ENCODE results near the gene SRSF7.
"Not testable (repeated sequence)": the region's sequence is repeated elsewhere in the genome, so short reads cannot be mapped to it uniquely, and the experiment has no call there.

Gene SRSF7

DNA sequence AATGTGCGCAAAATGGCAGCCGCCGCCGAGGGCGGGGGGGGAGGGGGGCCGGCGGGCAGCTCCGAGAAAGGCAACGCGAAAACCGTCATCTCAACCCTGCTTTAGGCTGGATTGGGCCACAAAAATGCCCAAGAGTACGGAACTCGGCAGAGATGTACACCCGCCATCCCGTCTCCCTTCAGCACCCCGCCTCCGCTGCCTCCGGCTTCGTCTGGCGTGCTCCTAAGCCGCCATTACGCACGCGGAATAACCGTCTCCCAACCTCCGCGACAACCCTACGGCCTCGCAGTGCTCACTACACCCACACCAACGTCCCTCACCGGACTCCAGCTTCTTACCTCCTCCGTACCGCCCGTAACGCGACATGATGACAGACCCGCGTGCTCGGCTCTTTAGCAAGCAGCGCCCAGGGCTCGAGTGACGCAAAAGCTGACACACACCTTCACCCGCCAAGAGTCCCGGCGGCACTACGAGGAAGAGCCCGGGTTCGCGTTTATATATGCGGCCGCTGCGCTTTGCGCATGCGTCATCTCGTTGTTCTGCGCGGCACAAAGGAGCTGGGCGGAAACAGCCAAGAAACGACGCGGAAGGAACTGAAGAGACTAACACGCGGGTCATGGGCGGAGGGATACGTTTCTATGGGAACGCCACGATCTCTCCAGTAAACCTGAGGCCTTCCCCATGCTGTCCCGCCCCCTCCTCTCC lies at the start of gene SRSF7:
Gene SRSF7, minus strand, starts transcription at position 471 of the 705 bp plus-strand sequence. Its CDS starts 105 bp downstream, at position 366.
- H3K27me3 ChIP-seq (ENCODE audit: insufficient read depth, poor library complexity, severe bottlenecking): no peaks in the 10 kb centered on the region
- H3K36me3 ChIP-seq (ENCODE audit: low read depth): peaks cover 42% of the 10 kb centered on the region
- peak within 1 kb of the TSS; percentile 86 for H3K4me3 ChIP-seq (ENCODE audit: severe bottlenecking)
- peaks cover 24% of the 10 kb centered on the region for H3K4me1 ChIP-seq (ENCODE audit: insufficient read depth, poor library complexity, severe bottlenecking)
- H3K9me3 ChIP-seq (ENCODE audit: severe bottlenecking): no peaks in the 10 kb centered on the region
- TF ChIP-seq CTCF (IDR thresholded peaks at IDR 0.05; ENCODE audit: poor library complexity, severe bottlenecking): no peak
- peak; percentile 96 for DNase-seq (ENCODE audit: low spot score)
- ATAC-seq (ENCODE audit: low read depth): peak; percentile 79
- H3K27ac ChIP-seq (ENCODE audit: poor library complexity, severe bottlenecking): peak within 1 kb of the TSS; percentile 77

GRCh38 chr2:38797953-38798352 lies 46.8 kb upstream of the SRSF7 start:
- Histone ChIP-seq H3K4me3 (ENCODE audit: severe bottlenecking) (no peak overlapping the region), H3K4me1 (ENCODE audit: insufficient read depth, poor library complexity, severe bottlenecking) (no peaks in the 10 kb centered on the region), H3K36me3 (ENCODE audit: low read depth) (peaks cover 3% of the 10 kb centered on the region; the same call in 1 of the 2 replicates), H3K27me3 (ENCODE audit: insufficient read depth, poor library complexity, severe bottlenecking) (no peaks in the 10 kb centered on the region), H3K27ac (ENCODE audit: poor library complexity, severe bottlenecking) (no peak overlapping the region), H3K9me3 (ENCODE audit: severe bottlenecking) (no peaks in the 10 kb centered on the region)
- no peak for TF ChIP-seq CTCF (IDR thresholded peaks at IDR 0.05; ENCODE audit: poor library complexity, severe bottlenecking)
- DNase-seq (ENCODE audit: low spot score) (no peak), ATAC-seq (ENCODE audit: low read depth) (no peak)

DNA sequence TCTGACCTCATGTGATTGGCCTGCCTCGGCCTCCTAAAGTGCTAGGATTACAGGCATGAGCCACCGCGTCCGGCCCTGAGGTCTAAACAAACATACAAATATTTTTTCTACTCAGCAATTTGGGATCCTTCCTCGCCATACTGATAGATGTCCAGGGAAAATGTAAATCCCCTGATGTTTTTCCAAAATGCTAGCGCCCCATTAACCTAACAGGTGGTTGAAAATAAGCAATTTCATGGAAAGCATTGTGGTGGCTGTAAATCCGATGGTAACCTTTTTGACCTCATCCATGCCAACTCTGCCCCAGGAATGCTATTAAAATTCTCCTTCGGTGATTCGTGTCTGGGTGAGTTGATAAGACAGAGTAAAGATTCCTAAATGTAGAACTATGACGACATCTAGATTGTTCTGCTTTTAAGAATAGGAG lies 46.1 kb upstream of the SRSF7 start:
- TF ChIP-seq CTCF (IDR thresholded peaks at IDR 0.05; ENCODE audit: poor library complexity, severe bottlenecking): no peak
- no peaks in the 10 kb centered on the region for H3K9me3 ChIP-seq (ENCODE audit: severe bottlenecking)
- H3K4me3 ChIP-seq (ENCODE audit: severe bottlenecking): no peak overlapping the region
- no peaks in the 10 kb centered on the region for H3K27me3 ChIP-seq (ENCODE audit: insufficient read depth, poor library complexity, severe bottlenecking)
- no peak for ATAC-seq (ENCODE audit: low read depth)
- H3K36me3 ChIP-seq (ENCODE audit: low read depth): no peaks in the 10 kb centered on the region
- no peak overlapping the region for H3K27ac ChIP-seq (ENCODE audit: poor library complexity, severe bottlenecking)
- DNase-seq (ENCODE audit: low spot score): no peak
- no peaks in the 10 kb centered on the region for H3K4me1 ChIP-seq (ENCODE audit: insufficient read depth, poor library complexity, severe bottlenecking)

DNA sequence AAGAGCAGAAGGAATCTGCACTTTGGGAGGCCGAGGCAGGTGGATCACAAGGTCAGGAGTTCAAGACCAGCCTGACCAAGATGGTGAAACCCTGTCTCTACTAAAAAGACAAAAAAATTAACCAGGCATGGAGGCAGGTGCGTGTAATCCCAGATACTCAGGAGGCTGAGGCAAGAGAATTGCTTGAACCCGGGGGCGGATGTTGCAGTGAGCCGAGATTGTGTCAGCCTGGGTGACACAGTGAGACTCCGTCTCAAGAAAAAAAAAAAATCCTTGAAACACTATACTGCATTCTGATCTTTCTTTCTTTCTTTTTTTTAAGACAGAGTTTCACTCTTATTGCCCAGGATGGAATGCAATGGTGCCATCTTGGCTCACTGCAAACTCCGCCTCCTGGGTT lies 43.9 kb upstream of the SRSF7 start:
- not testable (repeated sequence) for H3K27ac ChIP-seq (ENCODE audit: poor library complexity, severe bottlenecking); H3K27me3 ChIP-seq (ENCODE audit: insufficient read depth, poor library complexity, severe bottlenecking); DNase-seq (ENCODE audit: low spot score); H3K9me3 ChIP-seq (ENCODE audit: severe bottlenecking); ATAC-seq (ENCODE audit: low read depth); H3K4me3 ChIP-seq (ENCODE audit: severe bottlenecking); H3K36me3 ChIP-seq (ENCODE audit: low read depth); H3K4me1 ChIP-seq (ENCODE audit: insufficient read depth, poor library complexity, severe bottlenecking)

DNA sequence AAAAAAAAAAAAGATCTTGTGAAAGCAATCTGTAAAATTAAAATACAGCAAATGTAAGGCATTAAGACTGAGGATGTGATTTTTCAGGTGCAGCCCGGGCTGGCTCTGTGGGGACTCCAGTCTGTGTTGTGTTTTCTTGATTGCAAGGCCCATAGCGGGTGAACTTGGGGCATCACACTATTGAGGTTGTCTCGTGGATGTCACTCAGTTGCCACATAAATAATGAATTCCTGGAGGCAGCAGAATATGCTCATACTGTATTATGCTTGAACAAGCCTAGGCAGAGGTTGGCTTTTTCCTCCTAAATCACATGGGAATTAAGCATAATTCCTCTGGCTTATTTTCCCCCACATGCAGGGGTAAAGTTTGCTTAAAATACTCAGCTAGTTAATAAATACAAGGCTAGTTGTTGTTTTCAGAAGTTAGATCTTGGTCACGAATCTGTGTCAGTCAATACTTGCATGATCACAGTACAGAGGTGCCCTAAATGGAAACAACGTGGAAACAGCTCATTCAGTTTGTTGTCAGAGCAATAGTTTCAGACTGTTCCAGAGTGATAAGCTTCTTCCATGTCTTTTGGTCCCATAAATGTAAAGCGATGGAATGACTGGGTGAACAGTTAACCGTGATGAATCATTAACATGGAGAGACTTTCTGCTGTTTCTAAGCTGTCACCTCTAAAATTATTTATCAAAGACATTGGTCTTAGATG lies 43.2 kb upstream of the SRSF7 start:
- H3K9me3 ChIP-seq (ENCODE audit: severe bottlenecking): no peaks in the 10 kb centered on the region
- DNase-seq (ENCODE audit: low spot score) (no peak), ATAC-seq (ENCODE audit: low read depth) (no peak)
- TF ChIP-seq CTCF (IDR thresholded peaks at IDR 0.05; ENCODE audit: poor library complexity, severe bottlenecking): no peak
- H3K27ac ChIP-seq (ENCODE audit: poor library complexity, severe bottlenecking): no peak overlapping the region
- no peak overlapping the region for H3K4me3 ChIP-seq (ENCODE audit: severe bottlenecking)
- H3K27me3 ChIP-seq (ENCODE audit: insufficient read depth, poor library complexity, severe bottlenecking): no peaks in the 10 kb centered on the region
- H3K4me1 ChIP-seq (ENCODE audit: insufficient read depth, poor library complexity, severe bottlenecking): no peaks in the 10 kb centered on the region
- H3K36me3 ChIP-seq (ENCODE audit: low read depth): no peaks in the 10 kb centered on the region
